Measurements from ENCODE around the gene CPA5.

DNA sequence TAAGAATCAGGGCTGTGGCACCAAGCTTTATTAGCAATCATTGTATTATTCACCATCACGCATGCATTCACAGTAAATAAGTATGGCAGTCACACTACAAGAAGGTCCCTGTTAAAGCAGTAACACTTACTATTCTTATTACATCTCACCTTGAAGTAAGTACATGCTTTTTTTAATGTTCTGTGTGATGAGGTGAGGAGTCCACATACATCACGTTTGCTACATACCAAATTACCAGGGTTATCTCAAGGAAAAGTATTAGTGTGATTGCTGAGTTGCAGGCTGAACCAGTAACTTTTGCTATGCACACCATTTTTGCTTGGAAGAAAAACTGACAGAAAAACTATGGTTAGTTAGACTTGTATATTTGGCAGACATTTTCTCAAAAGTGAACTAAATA lies 60.4 kb downstream of the CPA5 start:
- TF ChIP-seq, protein P1, sequence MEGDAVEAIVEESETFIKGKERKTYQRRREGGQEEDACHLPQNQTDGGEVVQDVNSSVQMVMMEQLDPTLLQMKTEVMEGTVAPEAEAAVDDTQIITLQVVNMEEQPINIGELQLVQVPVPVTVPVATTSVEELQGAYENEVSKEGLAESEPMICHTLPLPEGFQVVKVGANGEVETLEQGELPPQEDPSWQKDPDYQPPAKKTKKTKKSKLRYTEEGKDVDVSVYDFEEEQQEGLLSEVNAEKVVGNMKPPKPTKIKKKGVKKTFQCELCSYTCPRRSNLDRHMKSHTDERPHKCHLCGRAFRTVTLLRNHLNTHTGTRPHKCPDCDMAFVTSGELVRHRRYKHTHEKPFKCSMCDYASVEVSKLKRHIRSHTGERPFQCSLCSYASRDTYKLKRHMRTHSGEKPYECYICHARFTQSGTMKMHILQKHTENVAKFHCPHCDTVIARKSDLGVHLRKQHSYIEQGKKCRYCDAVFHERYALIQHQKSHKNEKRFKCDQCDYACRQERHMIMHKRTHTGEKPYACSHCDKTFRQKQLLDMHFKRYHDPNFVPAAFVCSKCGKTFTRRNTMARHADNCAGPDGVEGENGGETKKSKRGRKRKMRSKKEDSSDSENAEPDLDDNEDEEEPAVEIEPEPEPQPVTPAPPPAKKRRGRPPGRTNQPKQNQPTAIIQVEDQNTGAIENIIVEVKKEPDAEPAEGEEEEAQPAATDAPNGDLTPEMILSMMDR (IDR thresholded peaks at IDR 0.05) = no peak
- no peak for TF ChIP-seq POLR2A (IDR thresholded peaks at IDR 0.05)

Data from uterus (tissue), 2 donors.